Endodermal cell (in vitro differentiated cells): ENCODE measurements around the gene SH3BP5. TPM values are rescaled to one million over a fixed set of nuclear protein-coding genes. Genes with fewer than 3 reads are reported as not detected.

Source experiments
- DNase-seq: peaks from one replicate; pipeline ENCODE4 v3.0.0-alpha.2; 2017
- H3K27ac ChIP-seq: 2 replicates; pipeline ENCODE4 v1.5.1; 2013; ENCODE audit warnings: mild to moderate bottlenecking, low read depth, low read length, moderate library complexity
- H3K27me3 ChIP-seq: 2 replicates; pipeline ENCODE4 v1.6.1; 2013; ENCODE audit warnings: mild to moderate bottlenecking, low read length, moderate library complexity; ENCODE audit not compliant: insufficient read depth, control insufficient read depth, poor library complexity, severe bottlenecking
- H3K36me3 ChIP-seq: 2 replicates; pipeline ENCODE4 v1.7.0; 2013; ENCODE audit warnings: mild to moderate bottlenecking, low read length, moderate library complexity; ENCODE audit not compliant: control insufficient read depth, insufficient read depth
- H3K4me1 ChIP-seq: one replicate; pipeline ENCODE4 v1.7.0; 2013; ENCODE audit warnings: low read length; ENCODE audit not compliant: control insufficient read depth, insufficient read depth
- H3K4me3 ChIP-seq: 2 replicates; pipeline ENCODE4 v1.5.1; 2013; ENCODE audit warnings: mild to moderate bottlenecking, low read length, moderate library complexity
- H3K9ac ChIP-seq: 2 replicates; pipeline ENCODE4 v1.6.1; 2013; ENCODE audit warnings: mild to moderate bottlenecking, low read length, moderate library complexity; ENCODE audit not compliant: poor library complexity, severe bottlenecking; ENCODE audit errors: extremely low read depth
- H3K9me3 ChIP-seq: 2 replicates; pipeline ENCODE4 v1.6.1; 2013; ENCODE audit warnings: mild to moderate bottlenecking, low read length, moderate library complexity; ENCODE audit not compliant: control insufficient read depth
- H3K27ac Mint-ChIP-seq: 2 replicates; pipeline ENCODE4 v1.8.0; 2020; ENCODE audit warnings: mixed read lengths
- H3K27me3 Mint-ChIP-seq: 2 replicates; pipeline ENCODE4 v1.8.0; 2021; ENCODE audit warnings: mild to moderate bottlenecking, mixed read lengths; ENCODE audit not compliant: insufficient read depth
- H3K36me3 Mint-ChIP-seq: 2 replicates; pipeline ENCODE4 v1.8.0; 2020; ENCODE audit warnings: low read depth, mixed read lengths
- H3K4me1 Mint-ChIP-seq: 2 replicates; pipeline ENCODE4 v1.8.0; 2020; ENCODE audit warnings: mixed read lengths
- H3K4me3 Mint-ChIP-seq: 2 replicates; pipeline ENCODE4 v1.8.0; 2020; ENCODE audit warnings: mild to moderate bottlenecking, moderate library complexity, mixed read lengths
- H3K9me3 Mint-ChIP-seq: 2 replicates; pipeline ENCODE4 v1.8.0; 2020; ENCODE audit warnings: mild to moderate bottlenecking, mixed read lengths
- WGBS, 2 experiments: methylation state at CpG; one replicate each; pipeline versions ENCODE4 v1.1.5 to v1.1.7; 2013; ENCODE audit warnings: missing lambda C conversion rate in 2 of 2, mixed read lengths in 1 of 2; ENCODE audit not compliant: insufficient coverage in 1 of 2, insufficient read length in 1 of 2; 5-methylcytosine and 5-hydroxymethylcytosine counted together
- total RNA-seq, 2 donors: library from RNA; stranded (reverse); fragmentation: NEBNext Ultra II Directional in 1 of 2; extraction: Animal tissue kit (Norgen Biotek cat#: 25700) in 1 of 2; gene quantifications; 2 replicates in 1 of 2; 3 replicates in 1 of 2; pipeline ENCODE4 v1.2.1, GENCODE V29; 2021
- TF ChIP-seq, protein P1 (sequence below): fragments of 200-600 bp; sonication (generic); conservative IDR thresholded peaks from 2 replicates; pipeline ENCODE4 v1.5.0; 2021; ENCODE audit warnings: antibody characterized with exemption, mild to moderate bottlenecking

Gene SH3BP5
- total RNA-seq, 2 donors from 2014 or later = 25.8 to 30.3 TPM

DNA sequence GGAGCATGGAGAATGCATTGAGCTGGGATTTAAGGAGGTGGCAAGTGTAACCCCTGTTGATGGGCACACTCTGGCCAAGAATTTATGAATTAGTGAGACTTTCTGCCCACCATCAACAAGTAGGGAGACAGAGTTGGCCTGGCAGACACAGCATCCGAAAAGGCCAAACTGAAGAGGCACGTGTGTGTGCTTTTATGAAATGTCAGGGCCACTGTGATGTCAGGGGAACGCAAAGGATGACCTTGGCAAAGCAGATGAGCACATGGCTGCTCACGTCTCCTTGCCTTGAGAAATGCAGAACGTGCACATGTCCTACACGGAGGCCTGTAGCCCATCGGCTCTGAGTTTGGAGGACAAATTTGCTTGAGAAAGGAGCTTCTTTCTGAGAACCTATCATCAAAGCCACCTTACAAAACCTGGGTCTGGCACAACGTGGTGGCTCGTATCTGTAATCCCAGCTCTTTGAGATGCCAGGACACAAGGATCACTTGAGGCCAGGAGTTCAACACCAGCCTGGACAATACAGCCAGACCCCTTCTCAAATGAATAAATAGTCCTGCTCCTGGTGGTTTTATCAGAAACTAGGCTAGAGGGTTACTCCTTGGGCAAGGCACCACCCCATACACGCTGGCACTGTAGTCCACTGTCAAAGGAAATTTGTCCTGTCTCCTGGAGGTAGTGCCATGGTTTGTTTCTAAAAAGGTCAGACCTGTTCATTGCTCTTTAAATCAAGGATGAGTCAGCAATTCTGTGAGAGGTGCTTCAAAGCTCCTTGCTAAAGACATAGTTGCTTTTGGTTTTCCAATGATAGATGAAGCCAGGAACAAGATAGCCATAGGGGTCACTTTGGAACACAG, 941 bp upstream of the SH3BP5 start:
- WGBS, 2 experiments = 89 to 95% methylated on average over 8 to 10 of the region's 10 CpGs

DNA sequence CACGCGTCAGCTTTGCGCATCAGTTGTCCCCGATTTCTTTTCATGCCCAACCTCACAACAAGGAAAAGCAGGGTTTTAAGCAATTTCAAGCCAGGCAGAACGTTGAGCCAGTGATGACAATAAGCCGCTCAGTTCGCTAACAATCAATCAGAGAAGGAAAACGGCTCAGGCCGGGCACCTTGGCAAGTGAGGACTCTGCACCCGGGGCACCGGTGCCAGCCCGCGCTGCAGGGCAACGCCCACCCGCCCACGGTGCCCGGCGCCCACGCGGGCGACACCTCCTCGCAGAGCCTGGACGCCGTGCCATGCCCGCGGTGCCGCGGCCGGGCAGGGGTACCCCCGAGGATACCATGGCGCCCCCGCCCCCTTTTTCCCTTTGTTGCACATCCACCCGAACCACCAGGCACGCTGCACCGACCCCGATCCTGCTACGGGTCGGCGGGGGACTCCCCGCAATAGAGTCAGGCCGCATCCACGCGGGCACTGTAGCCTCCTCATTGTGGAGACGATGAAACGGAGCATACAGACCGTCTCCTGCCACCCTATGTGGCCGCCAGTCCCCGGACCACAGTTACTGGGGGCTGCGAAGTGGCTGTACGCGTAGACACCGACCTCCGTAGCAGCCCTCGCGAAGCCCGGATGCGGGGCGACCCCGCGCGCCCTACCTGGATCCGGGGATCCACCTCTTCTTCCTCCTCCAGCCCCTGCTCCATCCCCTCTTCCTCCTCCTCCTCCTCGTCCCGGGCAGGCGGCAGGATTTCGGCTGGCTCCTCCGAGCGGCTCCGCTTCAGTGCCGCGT, 581 bp downstream of the SH3BP5 start:
- Histone ChIP-seq H3K27me3 (no peaks in the 10 kb centered on the region), H3K36me3 (peaks cover 26% of the 10 kb centered on the region), H3K27ac (no peak overlapping the region), H3K9me3 (no peaks in the 10 kb centered on the region), H3K4me3 (peak overlapping the region; percentile 96), H3K4me1 (peaks cover 9% of the 10 kb centered on the region), H3K9ac (peak overlapping the region; percentile 72)
- Mint-ChIP-seq H3K27ac (no peak overlapping the region), H3K4me3 (peak overlapping the region; percentile 83), H3K36me3 (peaks cover 20% of the 10 kb centered on the region), H3K4me1 (peaks cover 31% of the 10 kb centered on the region), H3K27me3 (peaks cover 24% of the 10 kb centered on the region), H3K9me3 (no peaks in the 10 kb centered on the region)
- 0 to 1% methylated on average over 14 to 71 of the region's 71 CpGs for WGBS, 2 experiments
- TF ChIP-seq, protein P1, sequence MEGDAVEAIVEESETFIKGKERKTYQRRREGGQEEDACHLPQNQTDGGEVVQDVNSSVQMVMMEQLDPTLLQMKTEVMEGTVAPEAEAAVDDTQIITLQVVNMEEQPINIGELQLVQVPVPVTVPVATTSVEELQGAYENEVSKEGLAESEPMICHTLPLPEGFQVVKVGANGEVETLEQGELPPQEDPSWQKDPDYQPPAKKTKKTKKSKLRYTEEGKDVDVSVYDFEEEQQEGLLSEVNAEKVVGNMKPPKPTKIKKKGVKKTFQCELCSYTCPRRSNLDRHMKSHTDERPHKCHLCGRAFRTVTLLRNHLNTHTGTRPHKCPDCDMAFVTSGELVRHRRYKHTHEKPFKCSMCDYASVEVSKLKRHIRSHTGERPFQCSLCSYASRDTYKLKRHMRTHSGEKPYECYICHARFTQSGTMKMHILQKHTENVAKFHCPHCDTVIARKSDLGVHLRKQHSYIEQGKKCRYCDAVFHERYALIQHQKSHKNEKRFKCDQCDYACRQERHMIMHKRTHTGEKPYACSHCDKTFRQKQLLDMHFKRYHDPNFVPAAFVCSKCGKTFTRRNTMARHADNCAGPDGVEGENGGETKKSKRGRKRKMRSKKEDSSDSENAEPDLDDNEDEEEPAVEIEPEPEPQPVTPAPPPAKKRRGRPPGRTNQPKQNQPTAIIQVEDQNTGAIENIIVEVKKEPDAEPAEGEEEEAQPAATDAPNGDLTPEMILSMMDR = no peak
- DNase-seq = no peak

More for the DNA sequence above, 941 bp upstream of the SH3BP5 start:
- Histone ChIP-seq H3K27ac (no peak overlapping the region), H3K4me3 (peak overlapping the region; percentile 96), H3K36me3 (peaks cover 17% of the 10 kb centered on the region), H3K9me3 (no peaks in the 10 kb centered on the region), H3K27me3 (no peaks in the 10 kb centered on the region), H3K4me1 (peaks cover 9% of the 10 kb centered on the region), H3K9ac (peak overlapping the region; percentile 72)
- peaks cover 24% of the 10 kb centered on the region for H3K27me3 Mint-ChIP-seq
- peaks cover 10% of the 10 kb centered on the region for H3K36me3 Mint-ChIP-seq
- TF ChIP-seq, protein P1 = no peak
- peaks cover 31% of the 10 kb centered on the region for H3K4me1 Mint-ChIP-seq
- H3K4me3 Mint-ChIP-seq = peak overlapping the region; percentile 83
- peak overlapping the region; percentile 94 for H3K27ac Mint-ChIP-seq
- no peak for DNase-seq
- H3K9me3 Mint-ChIP-seq = no peaks in the 10 kb centered on the region

DNA sequence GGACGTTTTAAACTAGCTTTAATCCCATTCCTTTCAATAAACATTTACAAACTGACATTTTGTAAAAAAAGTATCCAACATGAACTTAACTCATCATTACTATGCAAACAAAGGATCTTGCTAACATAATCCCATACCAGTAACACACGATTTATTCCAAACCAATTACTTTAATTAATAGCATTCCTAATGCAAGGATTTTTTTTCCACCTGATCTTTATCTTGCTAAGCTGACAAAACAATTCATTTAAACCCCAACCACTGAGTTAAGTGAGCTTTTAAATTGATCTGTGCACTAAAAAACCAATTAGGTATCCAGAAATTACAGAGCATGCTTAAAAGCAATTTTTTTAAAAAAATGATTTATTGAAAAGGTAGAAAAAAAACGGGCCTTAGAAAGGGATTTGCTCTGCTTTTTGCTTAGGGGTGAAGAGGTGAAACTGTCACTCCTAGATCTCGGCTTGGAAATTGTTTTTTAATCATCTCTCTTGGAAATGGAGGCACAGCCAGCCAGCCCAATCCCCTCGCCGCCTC, 1.2 kb downstream of the SH3BP5 start:
- Histone ChIP-seq H3K9me3 (no peaks in the 10 kb centered on the region), H3K4me3 (peak overlapping the region; percentile 96), H3K4me1 (peaks cover 9% of the 10 kb centered on the region), H3K27me3 (no peaks in the 10 kb centered on the region), H3K27ac (no peak overlapping the region), H3K36me3 (peaks cover 26% of the 10 kb centered on the region), H3K9ac (peak overlapping the region; percentile 72)
- 19 to 41% methylated on average over 3 to 6 of the region's 6 CpGs for WGBS, 2 experiments
- Mint-ChIP-seq H3K4me1 (peaks cover 37% of the 10 kb centered on the region), H3K9me3 (no peaks in the 10 kb centered on the region), H3K27me3 (peaks cover 22% of the 10 kb centered on the region), H3K36me3 (peaks cover 27% of the 10 kb centered on the region), H3K27ac (no peak overlapping the region), H3K4me3 (peak overlapping the region; percentile 83)
- TF ChIP-seq, protein P1 = no peak
- no peak for DNase-seq
